B cell (primary cell): ENCODE results near the gene ZDHHC12. TPM values are rescaled to one million over a fixed set of nuclear protein-coding genes. Genes with fewer than 3 reads are reported as not detected.
A peak's percentile ranks its signal among the peaks of the same experiment; 100 is the strongest.

Source experiments
- ATAC-seq: fragments of 200-7000 bp; cut with Tn5 transposase; one replicate; pipeline ENCODE4 v1.10.0; 2021; ENCODE audit warnings: low read depth, mild to moderate bottlenecking, moderate number of reproducible peaks, moderate library complexity
- CTCF ChIA-PET: fragments of 350-600 bp; sonication (Branson Sonifier 250); formaldehyde crosslinking; loops from one replicate; lab custom pipeline; 2021; ENCODE audit warnings: antibody characterized with exemption, inconsistent platforms; lab: Charles Lee
- POLR2A ChIA-PET: fragments of 350-600 bp; sonication (Branson Sonifier 250); formaldehyde crosslinking; loops from one replicate; lab custom pipeline; 2021; ENCODE audit warnings: antibody characterized with exemption; lab: Charles Lee
- DNase-seq: peaks from one replicate; pipeline ENCODE4 v3.0.0; 2013
- H2AFZ ChIP-seq: 2 replicates; pipeline ENCODE4 v1.6.1; 2012; ENCODE audit warnings: mild to moderate bottlenecking, low read depth, low read length; ENCODE audit not compliant: insufficient read depth, poor library complexity, severe bottlenecking
- H3K27ac ChIP-seq, 2 donors: 1 replicate in 1 of 2; 2 replicates in 1 of 2; pipeline ENCODE4 v1.5.1; 2012 to 2013; ENCODE audit warnings: low read length in 2 of 2, mild to moderate bottlenecking in 2 of 2, moderate library complexity in 1 of 2
- H3K27me3 ChIP-seq, 4 experiments: fragments of 200-600 bp in 1 of 4; sonication (generic) in 1 of 4; replicated peaks in 1 of 4; 1 replicate in 2 of 4; 2 replicates in 2 of 4; pipeline versions ENCODE4 v1.6.1 to v1.7.0; 2013 to 2016; ENCODE audit warnings: low read length in 3 of 4, mild to moderate bottlenecking in 2 of 4, mixed read lengths in 1 of 4, moderate library complexity in 1 of 4; ENCODE audit not compliant: insufficient read depth in 4 of 4, control insufficient read depth in 3 of 4; ENCODE audit errors: control extremely low read depth in 1 of 4
- H3K36me3 ChIP-seq, 2 experiments: replicated peaks in 1 of 2; 1 replicate in 1 of 2; 2 replicates in 1 of 2; pipeline versions ENCODE4 v1.6.1 to v1.7.1; 2013; ENCODE audit warnings: low read length in 1 of 2; ENCODE audit not compliant: insufficient read depth in 2 of 2, control insufficient read depth in 1 of 2; ENCODE audit errors: control extremely low read depth in 1 of 2, extremely low read depth in 1 of 2
- H3K4me1 ChIP-seq, 2 donors: fragments of 200-600 bp in 1 of 2; sonication (generic) in 1 of 2; 1 replicate in 1 of 2; 2 replicates in 1 of 2; pipeline versions ENCODE4 v1.5.1 to v1.6.1; 2013 to 2017; ENCODE audit warnings: low read length in 2 of 2; ENCODE audit not compliant: control insufficient read depth in 2 of 2, insufficient read depth in 2 of 2
- H3K4me2 ChIP-seq: replicated peaks from 2 replicates; pipeline ENCODE3; 2012; ENCODE audit warnings: mild to moderate bottlenecking, low read depth, low read length; ENCODE audit not compliant: poor library complexity, severe bottlenecking
- H3K4me3 ChIP-seq, 5 experiments: fragments of 200-600 bp in 1 of 5; sonication (generic) in 1 of 5; 1 replicate in 3 of 5; 2 replicates in 2 of 5; pipeline versions ENCODE4 v1.5.1 to v1.7.0; 2011 to 2016; ENCODE audit warnings: low read length in 4 of 5, mild to moderate bottlenecking in 4 of 5, low read depth in 2 of 5, control low read depth in 1 of 5, moderate library complexity in 1 of 5; ENCODE audit not compliant: insufficient read depth in 1 of 5; ENCODE audit errors: control extremely low read depth in 1 of 5, extremely low read depth in 1 of 5
- H3K79me2 ChIP-seq: fragments of 200-600 bp; sonication (generic); one replicate; pipeline ENCODE4 v1.6.0; 2016; ENCODE audit warnings: low read length; ENCODE audit not compliant: control insufficient read depth, insufficient read depth
- H3K9ac ChIP-seq: fragments of 200-600 bp; sonication (generic); 2 replicates; pipeline ENCODE4 v1.6.1; 2017; ENCODE audit warnings: mild to moderate bottlenecking, low read length, moderate library complexity
- H3K9me3 ChIP-seq, 3 donors: one replicate each; pipeline versions ENCODE4 v1.6.1 to v1.7.1; 2013; ENCODE audit warnings: low read length in 2 of 3; ENCODE audit not compliant: control insufficient read depth in 2 of 3, insufficient read depth in 1 of 3; ENCODE audit errors: control extremely low read depth in 1 of 3
- H4K20me1 ChIP-seq: 2 replicates; pipeline ENCODE4 v1.6.0; 2012; ENCODE audit warnings: mild to moderate bottlenecking, low read length; ENCODE audit not compliant: insufficient read depth, control insufficient read depth, poor library complexity, severe bottlenecking
- H3K27ac Mint-ChIP-seq: one replicate; pipeline ENCODE4 v1.8.0; 2021; ENCODE audit warnings: mixed read lengths
- H3K27me3 Mint-ChIP-seq: one replicate; pipeline ENCODE4 v1.8.0; 2021; ENCODE audit warnings: mixed read lengths
- H3K4me1 Mint-ChIP-seq: one replicate; pipeline ENCODE4 v1.8.0; 2021; ENCODE audit warnings: mixed read lengths
- H3K4me3 Mint-ChIP-seq: one replicate; pipeline ENCODE4 v1.8.0; 2021; ENCODE audit warnings: mixed read lengths
- H3K9me3 Mint-ChIP-seq: one replicate; pipeline ENCODE4 v1.8.0; 2022; ENCODE audit warnings: mixed read lengths; ENCODE audit not compliant: insufficient read depth
- EZH2 ChIP-seq: IDR thresholded peaks from 2 replicates; pipeline ENCODE4 v1.6.1; 2012; ENCODE audit warnings: borderline replicate concordance, low read depth, mild to moderate bottlenecking, moderate library complexity, low read length; ENCODE audit not compliant: insufficient read depth, poor library complexity, severe bottlenecking
- WGBS: methylation state at CpG from one replicate; pipeline ENCODE4 v1.1.5; 2013; ENCODE audit warnings: missing lambda C conversion rate; ENCODE audit not compliant: insufficient coverage; 5-methylcytosine and 5-hydroxymethylcytosine counted together
- intact Hi-C: fragments of 100-400 bp; cut with micrococcal nuclease; formaldehyde crosslinking; loops from one replicate; pipeline ENCODE4 v1.10.0; 2022
- polyA plus RNA-seq: library from polyadenylated mRNA; depleted of rRNA; stranded (reverse); fragments of >200 nt; gene quantifications from 2 replicates; pipeline ENCODE4 v1.2.3, GENCODE V29; 2012
- total RNA-seq, 2 donors: library from RNA; stranded (reverse); fragments of 120-200 nt in 1 of 2; gene quantifications; 1 replicate in 1 of 2; 2 replicates in 1 of 2; pipeline versions ENCODE4 v1.2.3 to v1.2.4, GENCODE V29; 2013 to 2022
- TF ChIP-seq, protein P1 (sequence below): fragments of 200-600 bp; IDR thresholded peaks from one replicate; pipeline ENCODE4 v1.8.0; 2022; ENCODE audit warnings: antibody characterized with exemption, mild to moderate bottlenecking

The ZDHHC12 gene
- total and polyA plus RNA-seq, 2 donors (not counting 1 experiment from before 2014, with no cell fraction given), result 28.5 to 47.0 TPM

DNA sequence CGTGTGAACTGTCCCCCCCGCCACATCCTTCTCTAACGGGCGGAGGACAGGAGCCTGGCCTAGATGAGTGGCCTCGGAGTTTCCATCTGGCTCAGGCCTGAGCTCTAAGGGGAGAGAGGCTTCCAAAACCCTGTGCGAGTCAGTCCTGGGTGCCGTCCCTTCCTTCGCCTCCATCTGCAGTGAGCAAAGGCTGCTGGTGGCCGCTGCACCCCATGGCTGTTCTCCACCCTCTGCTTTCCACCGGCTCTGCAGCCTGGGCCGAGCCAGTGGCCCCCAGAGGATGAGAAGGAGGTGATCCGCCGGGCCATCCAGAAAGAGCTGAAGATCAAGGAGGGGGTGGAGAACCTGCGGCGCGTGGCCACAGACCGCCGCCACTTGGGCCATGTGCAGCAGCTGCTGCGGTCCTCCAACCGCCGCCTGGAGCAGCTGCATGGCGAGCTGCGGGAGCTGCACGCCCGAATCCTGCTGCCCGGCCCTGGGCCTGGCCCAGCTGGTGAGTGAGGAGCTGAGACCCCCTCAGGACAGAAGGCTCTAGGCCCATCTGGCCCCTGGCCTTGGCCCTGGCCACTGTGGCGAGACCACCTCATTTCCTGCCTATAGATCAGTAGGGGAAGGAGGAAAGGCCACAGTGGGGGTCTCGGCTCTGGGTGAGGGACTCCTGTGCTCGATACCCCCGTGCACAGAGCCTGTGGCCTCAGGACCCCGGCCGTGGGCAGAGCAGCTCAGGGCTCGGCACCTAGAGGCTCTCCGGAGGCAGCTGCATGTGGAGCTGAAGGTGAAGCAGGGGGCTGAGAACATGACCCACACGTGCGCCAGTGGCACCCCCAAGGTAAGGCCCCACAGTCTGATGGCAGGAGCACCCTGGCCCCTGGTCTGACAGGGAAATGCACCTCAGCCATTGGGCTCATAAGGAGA, 18.6 kb downstream of the ZDHHC12 start:
- DNase-seq, result no peak
- POLR2A ChIA-PET, result interaction anchor here (0.6 kb wide), 1 partner anchor 16 kb away, joined by 5 read pairs; no protein-coding TSS in a partner anchor
- TF ChIP-seq, protein P1, sequence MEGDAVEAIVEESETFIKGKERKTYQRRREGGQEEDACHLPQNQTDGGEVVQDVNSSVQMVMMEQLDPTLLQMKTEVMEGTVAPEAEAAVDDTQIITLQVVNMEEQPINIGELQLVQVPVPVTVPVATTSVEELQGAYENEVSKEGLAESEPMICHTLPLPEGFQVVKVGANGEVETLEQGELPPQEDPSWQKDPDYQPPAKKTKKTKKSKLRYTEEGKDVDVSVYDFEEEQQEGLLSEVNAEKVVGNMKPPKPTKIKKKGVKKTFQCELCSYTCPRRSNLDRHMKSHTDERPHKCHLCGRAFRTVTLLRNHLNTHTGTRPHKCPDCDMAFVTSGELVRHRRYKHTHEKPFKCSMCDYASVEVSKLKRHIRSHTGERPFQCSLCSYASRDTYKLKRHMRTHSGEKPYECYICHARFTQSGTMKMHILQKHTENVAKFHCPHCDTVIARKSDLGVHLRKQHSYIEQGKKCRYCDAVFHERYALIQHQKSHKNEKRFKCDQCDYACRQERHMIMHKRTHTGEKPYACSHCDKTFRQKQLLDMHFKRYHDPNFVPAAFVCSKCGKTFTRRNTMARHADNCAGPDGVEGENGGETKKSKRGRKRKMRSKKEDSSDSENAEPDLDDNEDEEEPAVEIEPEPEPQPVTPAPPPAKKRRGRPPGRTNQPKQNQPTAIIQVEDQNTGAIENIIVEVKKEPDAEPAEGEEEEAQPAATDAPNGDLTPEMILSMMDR, result no peak
- no peak for TF ChIP-seq EZH2
- ATAC-seq, result no peak
- Histone ChIP-seq H3K27ac (no peak overlapping the region), H3K4me3 (no peak overlapping the region), H3K4me2 (no peak overlapping the region), H4K20me1 (no peaks in the 10 kb centered on the region), H2AFZ (no peak overlapping the region), H3K9ac (no peak overlapping the region), H3K9me3 (no peaks in the 10 kb centered on the region), H3K36me3 (no peaks in the 10 kb centered on the region), H3K79me2 (no peaks in the 10 kb centered on the region), H3K27me3 (no peaks in the 10 kb centered on the region), H3K4me1 (peaks cover 9 to 17% of the 10 kb centered on the region in 2 donors)
- CTCF ChIA-PET, result interaction anchor here (1.2 to 1.6 kb wide), 3 partner anchors 14 to 46 kb away, joined by 3 to 4 read pairs (median 3); no protein-coding TSS in a partner anchor
- Mint-ChIP-seq H3K4me3 (no peak overlapping the region), H3K27me3 (no peaks in the 10 kb centered on the region), H3K4me1 (peaks cover 10% of the 10 kb centered on the region), H3K9me3 (no peaks in the 10 kb centered on the region), H3K27ac (no peak overlapping the region)
- 95% methylated on average over 36 of the region's 36 CpGs for WGBS
- intact Hi-C loops, result no loop called here

- intact Hi-C loops, result loop anchor here (5.0 kb wide), 1 partner anchor 47 kb away; the partner anchor contains the start of gene DYNC2I2
- ATAC-seq (no peak), DNase-seq (no peak)
- TF ChIP-seq EZH2, result no peak
- TF ChIP-seq, protein P1, result no peak
- Histone ChIP-seq H3K4me2 (no peak overlapping the region), H3K27me3 (no peaks in the 10 kb centered on the region), H2AFZ (no peak overlapping the region), H4K20me1 (no peaks in the 10 kb centered on the region), H3K36me3 (no peaks in the 10 kb centered on the region), H3K79me2 (no peaks in the 10 kb centered on the region), H3K9me3 (no peaks in the 10 kb centered on the region), H3K4me3 (no peak overlapping the region), H3K9ac (no peak overlapping the region), H3K27ac (no peak overlapping the region), H3K4me1 (peaks cover 9 to 17% of the 10 kb centered on the region in 2 donors)
- POLR2A ChIA-PET, result no interaction called here
- Mint-ChIP-seq H3K4me3 (peak overlapping the region; percentile 91), H3K27me3 (no peaks in the 10 kb centered on the region), H3K4me1 (peaks cover 10% of the 10 kb centered on the region), H3K27ac (no peak overlapping the region), H3K9me3 (no peaks in the 10 kb centered on the region)
- 97% methylated on average over 4 of the region's 5 CpGs for WGBS
- CTCF ChIA-PET, result interaction anchor here (1.4 to 1.6 kb wide), 2 partner anchors 13 to 17 kb away, joined by 3 read pairs; no protein-coding TSS in a partner anchor
These were observed 19.6 kb downstream of the ZDHHC12 start for GRCh38 chr9:128704356-128704670.
